GM23338 (cell line): ENCODE data around the gene GREB1L. TPM values are rescaled to one million over a fixed set of nuclear protein-coding genes. Genes with fewer than 3 reads are reported as not detected.

Source experiments
- ATAC-seq: fragments of 200-7000 bp; cut with Tn5 transposase; 3 replicates; pipeline ENCODE4 v1.9.1; 2020
- DNase-seq: peaks from one replicate; pipeline ENCODE4 v3.0.0-alpha.2; 2015; ENCODE audit warnings: low spot score
- H2AFZ ChIP-seq: fragments of 200-600 bp; sonication (generic); 2 replicates; pipeline ENCODE4 v1.8.0; 2016; ENCODE audit warnings: antibody characterized with exemption, mild to moderate bottlenecking, moderate library complexity
- H3F3A ChIP-seq: fragments of 200-600 bp; sonication (generic); replicated peaks from 2 replicates; pipeline ENCODE4 v1.8.0; 2017; ENCODE audit warnings: antibody characterized with exemption, mixed run types, low read depth
- H3K27ac ChIP-seq: fragments of 200-600 bp; sonication (generic); 2 replicates; pipeline ENCODE4 v1.6.1; 2016; ENCODE audit warnings: low read depth
- H3K27me3 ChIP-seq: fragments of 200-600 bp; sonication (generic); 2 replicates; pipeline ENCODE4 v1.8.0; 2016; ENCODE audit warnings: mild to moderate bottlenecking, mixed run types, moderate library complexity; ENCODE audit not compliant: insufficient read depth
- H3K36me3 ChIP-seq: fragments of 200-600 bp; sonication (generic); 2 replicates; pipeline ENCODE4 v1.8.0; 2016; ENCODE audit warnings: mild to moderate bottlenecking; ENCODE audit not compliant: insufficient read depth
- H3K4me1 ChIP-seq: fragments of 200-600 bp; sonication (generic); 2 replicates; pipeline ENCODE4 v1.8.0; 2016; ENCODE audit warnings: mild to moderate bottlenecking, moderate library complexity; ENCODE audit not compliant: insufficient read depth
- H3K4me2 ChIP-seq: fragments of 200-600 bp; sonication (generic); 2 replicates; pipeline ENCODE4 v1.7.1; 2017; ENCODE audit warnings: mixed run types
- H3K4me3 ChIP-seq: fragments of 200-600 bp; sonication (generic); 2 replicates; pipeline ENCODE4 v1.6.1; 2016; ENCODE audit warnings: mixed run types
- H3K79me2 ChIP-seq: fragments of 200-600 bp; sonication (generic); replicated peaks from 2 replicates; pipeline ENCODE4 v1.8.0; 2017; ENCODE audit warnings: mild to moderate bottlenecking; ENCODE audit not compliant: insufficient read depth
- H3K9me2 ChIP-seq: fragments of 200-600 bp; sonication (generic); 2 replicates; pipeline ENCODE4 v1.8.0; 2017; ENCODE audit not compliant: insufficient read depth
- H4K20me1 ChIP-seq: fragments of 200-600 bp; sonication (generic); replicated peaks from 2 replicates; pipeline ENCODE4 v1.8.0; 2017; ENCODE audit warnings: mild to moderate bottlenecking; ENCODE audit not compliant: insufficient read depth
- H3K27ac Mint-ChIP-seq: 2 replicates; pipeline ENCODE4 v1.8.0; 2020; ENCODE audit warnings: inconsistent platforms, mild to moderate bottlenecking, moderate library complexity, mixed read lengths
- H3K27me3 Mint-ChIP-seq: 3 replicates; pipeline ENCODE4 v1.8.0; 2022; ENCODE audit warnings: low read depth, mild to moderate bottlenecking, moderate library complexity, mixed read lengths, inconsistent platforms; ENCODE audit not compliant: insufficient read depth, poor library complexity
- H3K36me3 Mint-ChIP-seq: 3 replicates; pipeline ENCODE4 v1.8.0; 2021; ENCODE audit warnings: low read depth, mild to moderate bottlenecking, inconsistent platforms, moderate library complexity, mixed read lengths
- H3K4me1 Mint-ChIP-seq: 3 replicates; pipeline ENCODE4 v1.8.0; 2020; ENCODE audit warnings: mild to moderate bottlenecking, inconsistent platforms, mixed read lengths
- H3K4me3 Mint-ChIP-seq: 3 replicates; pipeline ENCODE4 v1.8.0; 2021; ENCODE audit warnings: moderate library complexity, mild to moderate bottlenecking, inconsistent platforms, mixed read lengths
- H3K9me3 Mint-ChIP-seq: 3 replicates; pipeline ENCODE4 v1.8.0; 2020; ENCODE audit warnings: moderate library complexity, mild to moderate bottlenecking, inconsistent platforms, mixed read lengths
- ETS1 ChIP-seq: IDR thresholded peaks from 2 replicates; pipeline ENCODE4 v1.6.1; 2016; ENCODE audit warnings: antibody characterized with exemption
- EZH2 ChIP-seq: fragments of 200-600 bp; sonication (generic); IDR thresholded peaks from one replicate; pipeline ENCODE4 v1.8.0; 2017; ENCODE audit warnings: antibody characterized with exemption, mild to moderate bottlenecking, low read depth; ENCODE audit not compliant: unreplicated experiment
- EZH2phosphoT487 ChIP-seq: fragments of 200-600 bp; sonication (generic); IDR thresholded peaks from one replicate; pipeline ENCODE4 v1.8.1; 2018; ENCODE audit warnings: antibody characterized with exemption; ENCODE audit not compliant: unreplicated experiment
- JUNB ChIP-seq: IDR thresholded peaks from one replicate; pipeline ENCODE4 v1.6.1; 2016; ENCODE audit warnings: antibody characterized with exemption; ENCODE audit not compliant: unreplicated experiment
- NANOG ChIP-seq: IDR thresholded peaks from 2 replicates; pipeline ENCODE4 v1.6.1; 2016; ENCODE audit warnings: antibody characterized with exemption, borderline replicate concordance
- ZNF114 ChIP-seq: fragments of 250-450 bp; sonication (Bioruptor Pico); IDR thresholded peaks from 2 replicates; pipeline ENCODE4 v1.5.0; 2020; ENCODE audit warnings: mild to moderate bottlenecking, moderate library complexity
- ZNF331 ChIP-seq: fragments of 250-450 bp; sonication (Bioruptor Pico); IDR thresholded peaks from 2 replicates; pipeline ENCODE4 v1.5.0; 2020; ENCODE audit warnings: low read depth, mild to moderate bottlenecking, moderate library complexity
- polyA plus RNA-seq: library from polyadenylated mRNA; unstranded; fragments of >200 nt; fragmentation: Nextera tagmentation; extraction: Ambion mirVana; gene quantifications from 2 replicates; pipeline ENCODE4 v1.2.1, GENCODE V29; 2016
- total RNA-seq: library from RNA; depleted of rRNA; stranded (reverse); fragments of >200 nt; shearing (Covaris generic); gene quantifications from 2 replicates; pipeline ENCODE4 v1.2.3, GENCODE V29; 2014
- TF ChIP-seq, protein P1 (sequence below), 2 experiments: fragments of 200-600 bp in 1 of 2; sonication (generic) in 1 of 2; conservative IDR thresholded peaks; 2 replicates each; pipeline versions ENCODE4 v1.5.1 to v1.6.1; 2016 to 2017; ENCODE audit warnings: antibody characterized with exemption in 2 of 2, low read depth in 2 of 2, mild to moderate bottlenecking in 2 of 2, moderate library complexity in 1 of 2
- TF ChIP-seq, protein P2 (sequence below): fragments of 250-450 bp; sonication (Bioruptor Pico); IDR thresholded peaks from 2 replicates; pipeline ENCODE4 v1.5.0; 2020; ENCODE audit warnings: mild to moderate bottlenecking, moderate library complexity

The GREB1L gene
- total and polyA plus RNA-seq, 2 experiments from 2014 or later, result 0.03 to 0.29 TPM

DNA sequence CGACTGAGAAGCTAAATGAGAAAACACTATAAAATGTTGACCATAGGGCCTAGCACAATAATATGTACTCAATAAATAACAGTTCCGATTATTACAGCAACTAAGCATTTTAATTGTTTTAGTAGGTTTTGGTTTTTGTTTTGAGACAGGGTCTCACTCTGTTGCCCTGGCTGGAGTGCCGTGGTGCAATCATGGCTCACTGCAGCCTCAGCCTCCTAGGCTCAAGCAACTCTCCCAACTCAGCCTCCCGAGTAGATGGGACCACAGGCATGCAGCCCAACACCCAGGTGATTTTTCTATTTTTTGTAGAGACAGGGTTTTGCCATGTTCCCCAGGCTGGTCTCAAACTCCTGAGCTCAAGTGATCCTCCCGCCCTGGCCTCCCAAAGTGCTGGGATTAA, 304.4 kb downstream of the GREB1L start:
- TF ChIP-seq EZH2phosphoT487 (no peak), ZNF114 (CRISPR knock-in tag) (no peak), ETS1 (no peak), ZNF331 (CRISPR knock-in tag) (no peak)
- TF ChIP-seq, protein P1, sequence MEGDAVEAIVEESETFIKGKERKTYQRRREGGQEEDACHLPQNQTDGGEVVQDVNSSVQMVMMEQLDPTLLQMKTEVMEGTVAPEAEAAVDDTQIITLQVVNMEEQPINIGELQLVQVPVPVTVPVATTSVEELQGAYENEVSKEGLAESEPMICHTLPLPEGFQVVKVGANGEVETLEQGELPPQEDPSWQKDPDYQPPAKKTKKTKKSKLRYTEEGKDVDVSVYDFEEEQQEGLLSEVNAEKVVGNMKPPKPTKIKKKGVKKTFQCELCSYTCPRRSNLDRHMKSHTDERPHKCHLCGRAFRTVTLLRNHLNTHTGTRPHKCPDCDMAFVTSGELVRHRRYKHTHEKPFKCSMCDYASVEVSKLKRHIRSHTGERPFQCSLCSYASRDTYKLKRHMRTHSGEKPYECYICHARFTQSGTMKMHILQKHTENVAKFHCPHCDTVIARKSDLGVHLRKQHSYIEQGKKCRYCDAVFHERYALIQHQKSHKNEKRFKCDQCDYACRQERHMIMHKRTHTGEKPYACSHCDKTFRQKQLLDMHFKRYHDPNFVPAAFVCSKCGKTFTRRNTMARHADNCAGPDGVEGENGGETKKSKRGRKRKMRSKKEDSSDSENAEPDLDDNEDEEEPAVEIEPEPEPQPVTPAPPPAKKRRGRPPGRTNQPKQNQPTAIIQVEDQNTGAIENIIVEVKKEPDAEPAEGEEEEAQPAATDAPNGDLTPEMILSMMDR (conservative IDR thresholded peaks at IDR 0.05; ENCODE audit: low read depth in 2 of 2), result no peak
- Histone ChIP-seq H3K4me3 (no peak overlapping the region), H3F3A (no peaks in the 10 kb centered on the region), H3K27me3 (no peaks in the 10 kb centered on the region), H3K79me2 (no peaks in the 10 kb centered on the region), H3K4me2 (no peak overlapping the region), H4K20me1 (no peaks in the 10 kb centered on the region), H3K27ac (no peak overlapping the region), H2AFZ (no peak overlapping the region), H3K4me1 (no peaks in the 10 kb centered on the region), H3K36me3 (no peaks in the 10 kb centered on the region), H3K9me2 (no peaks in the 10 kb centered on the region)
- Mint-ChIP-seq H3K4me1 (no peaks in the 10 kb centered on the region), H3K27ac (no peak overlapping the region), H3K4me3 (no peak overlapping the region), H3K36me3 (peaks cover 29% of the 10 kb centered on the region), H3K27me3 (no peaks in the 10 kb centered on the region), H3K9me3 (no peaks in the 10 kb centered on the region)
- no peak for ATAC-seq
- DNase-seq, result no peak

GRCh38 chr18:21548647-21549046, 306.6 kb downstream of the GREB1L start:
- H3K27ac ChIP-seq, result no peak overlapping the region
- DNase-seq (no peak), ATAC-seq (no peak)
- Mint-ChIP-seq H3K27me3 (no peaks in the 10 kb centered on the region), H3K36me3 (peaks cover 34% of the 10 kb centered on the region), H3K9me3 (no peaks in the 10 kb centered on the region), H3K4me3 (no peak overlapping the region), H3K27ac (no peak overlapping the region), H3K4me1 (no peaks in the 10 kb centered on the region)
- no peak overlapping the region for H3K4me2 ChIP-seq
- H3K36me3 ChIP-seq, result no peaks in the 10 kb centered on the region
- 0 out of 2 replicates have a peak, but pooled peaks cover 3% of the 10 kb centered on the region for H3K79me2 ChIP-seq
- H4K20me1 ChIP-seq, result 0 out of 2 replicates have a peak, but pooled peaks cover 3% of the 10 kb centered on the region
- no peaks in the 10 kb centered on the region for H3K4me1 ChIP-seq
- no peak overlapping the region for H2AFZ ChIP-seq
- H3K4me3 ChIP-seq, result no peak overlapping the region
- H3K9me2 ChIP-seq, result no peaks in the 10 kb centered on the region
- no peaks in the 10 kb centered on the region for H3K27me3 ChIP-seq
- no peaks in the 10 kb centered on the region for H3F3A ChIP-seq
- TF ChIP-seq NANOG (no peak), EZH2 (no peak), ETS1 (no peak), JUNB (no peak), ZNF331 (CRISPR knock-in tag) (no peak)
- TF ChIP-seq, protein P1 (conservative IDR thresholded peaks at IDR 0.05; ENCODE audit: low read depth in 2 of 2), result no peak
- TF ChIP-seq, protein P2, sequence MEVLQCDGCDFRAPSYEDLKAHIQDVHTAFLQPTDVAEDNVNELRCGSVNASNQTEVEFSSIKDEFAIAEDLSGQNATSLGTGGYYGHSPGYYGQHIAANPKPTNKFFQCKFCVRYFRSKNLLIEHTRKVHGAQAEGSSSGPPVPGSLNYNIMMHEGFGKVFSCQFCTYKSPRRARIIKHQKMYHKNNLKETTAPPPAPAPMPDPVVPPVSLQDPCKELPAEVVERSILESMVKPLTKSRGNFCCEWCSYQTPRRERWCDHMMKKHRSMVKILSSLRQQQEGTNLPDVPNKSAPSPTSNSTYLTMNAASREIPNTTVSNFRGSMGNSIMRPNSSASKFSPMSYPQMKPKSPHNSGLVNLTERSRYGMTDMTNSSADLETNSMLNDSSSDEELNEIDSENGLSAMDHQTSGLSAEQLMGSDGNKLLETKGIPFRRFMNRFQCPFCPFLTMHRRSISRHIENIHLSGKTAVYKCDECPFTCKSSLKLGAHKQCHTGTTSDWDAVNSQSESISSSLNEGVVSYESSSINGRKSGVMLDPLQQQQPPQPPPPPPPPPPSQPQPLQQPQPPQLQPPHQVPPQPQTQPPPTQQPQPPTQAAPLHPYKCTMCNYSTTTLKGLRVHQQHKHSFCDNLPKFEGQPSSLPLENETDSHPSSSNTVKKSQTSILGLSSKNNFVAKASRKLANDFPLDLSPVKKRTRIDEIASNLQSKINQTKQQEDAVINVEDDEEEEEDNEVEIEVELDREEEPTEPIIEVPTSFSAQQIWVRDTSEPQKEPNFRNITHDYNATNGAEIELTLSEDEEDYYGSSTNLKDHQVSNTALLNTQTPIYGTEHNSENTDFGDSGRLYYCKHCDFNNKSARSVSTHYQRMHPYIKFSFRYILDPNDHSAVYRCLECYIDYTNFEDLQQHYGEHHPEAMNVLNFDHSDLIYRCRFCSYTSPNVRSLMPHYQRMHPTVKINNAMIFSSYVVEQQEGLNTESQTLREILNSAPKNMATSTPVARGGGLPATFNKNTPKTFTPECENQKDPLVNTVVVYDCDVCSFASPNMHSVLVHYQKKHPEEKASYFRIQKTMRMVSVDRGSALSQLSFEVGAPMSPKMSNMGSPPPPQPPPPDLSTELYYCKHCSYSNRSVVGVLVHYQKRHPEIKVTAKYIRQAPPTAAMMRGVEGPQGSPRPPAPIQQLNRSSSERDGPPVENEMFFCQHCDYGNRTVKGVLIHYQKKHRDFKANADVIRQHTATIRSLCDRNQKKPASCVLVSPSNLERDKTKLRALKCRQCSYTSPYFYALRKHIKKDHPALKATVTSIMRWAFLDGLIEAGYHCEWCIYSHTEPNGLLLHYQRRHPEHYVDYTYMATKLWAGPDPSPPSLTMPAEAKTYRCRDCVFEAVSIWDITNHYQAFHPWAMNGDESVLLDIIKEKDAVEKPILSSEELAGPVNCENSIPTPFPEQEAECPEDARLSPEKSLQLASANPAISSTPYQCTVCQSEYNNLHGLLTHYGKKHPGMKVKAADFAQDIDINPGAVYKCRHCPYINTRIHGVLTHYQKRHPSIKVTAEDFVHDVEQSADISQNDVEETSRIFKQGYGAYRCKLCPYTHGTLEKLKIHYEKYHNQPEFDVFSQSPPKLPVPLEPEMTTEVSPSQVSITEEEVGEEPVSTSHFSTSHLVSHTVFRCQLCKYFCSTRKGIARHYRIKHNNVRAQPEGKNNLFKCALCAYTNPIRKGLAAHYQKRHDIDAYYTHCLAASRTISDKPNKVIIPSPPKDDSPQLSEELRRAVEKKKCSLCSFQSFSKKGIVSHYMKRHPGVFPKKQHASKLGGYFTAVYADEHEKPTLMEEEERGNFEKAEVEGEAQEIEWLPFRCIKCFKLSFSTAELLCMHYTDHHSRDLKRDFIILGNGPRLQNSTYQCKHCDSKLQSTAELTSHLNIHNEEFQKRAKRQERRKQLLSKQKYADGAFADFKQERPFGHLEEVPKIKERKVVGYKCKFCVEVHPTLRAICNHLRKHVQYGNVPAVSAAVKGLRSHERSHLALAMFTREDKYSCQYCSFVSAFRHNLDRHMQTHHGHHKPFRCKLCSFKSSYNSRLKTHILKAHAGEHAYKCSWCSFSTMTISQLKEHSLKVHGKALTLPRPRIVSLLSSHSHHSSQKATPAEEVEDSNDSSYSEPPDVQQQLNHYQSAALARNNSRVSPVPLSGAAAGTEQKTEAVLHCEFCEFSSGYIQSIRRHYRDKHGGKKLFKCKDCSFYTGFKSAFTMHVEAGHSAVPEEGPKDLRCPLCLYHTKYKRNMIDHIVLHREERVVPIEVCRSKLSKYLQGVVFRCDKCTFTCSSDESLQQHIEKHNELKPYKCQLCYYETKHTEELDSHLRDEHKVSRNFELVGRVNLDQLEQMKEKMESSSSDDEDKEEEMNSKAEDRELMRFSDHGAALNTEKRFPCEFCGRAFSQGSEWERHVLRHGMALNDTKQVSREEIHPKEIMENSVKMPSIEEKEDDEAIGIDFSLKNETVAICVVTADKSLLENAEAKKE (CRISPR knock-in tag), result no peak
